HCT116 (cell line): ENCODE data around the gene FGF11. TPM values are rescaled to one million over a fixed set of nuclear protein-coding genes. Genes with fewer than 3 reads are reported as not detected.

ENCODE experiments used
- ATAC-seq: fragments of 200-7000 bp; cut with Tn5 transposase; 2 replicates; pipeline ENCODE4 v1.9.1; 2020; ENCODE audit warnings: mild to moderate bottlenecking, moderate library complexity
- BruUV-seq: library from RNA; stranded (reverse); fragments of 400-500 nt; replicated peaks from 2 replicates; lab custom pipeline; 2021; lab: Mats Ljungman, UMichigan
- CTCF ChIA-PET: fragments of 300-600 bp; sonication (Branson Sonifier 250); formaldehyde crosslinking; loops from one replicate; lab custom pipeline; 2021; ENCODE audit warnings: antibody characterized with exemption; lab: Charles Lee
- POLR2A ChIA-PET: fragments of 300-600, 350-600 bp; sonication (Branson Sonifier 250); formaldehyde crosslinking; loops from one replicate; lab custom pipeline; 2021; ENCODE audit warnings: antibody characterized with exemption; lab: Charles Lee
- RAD21 ChIA-PET, 2 experiments: fragments of 300-600 bp; sonication (Branson Sonifier 250); formaldehyde crosslinking; loops; one replicate each; lab custom pipeline; 2023; ENCODE audit warnings: low total read pairs in 2 of 2; ENCODE audit not compliant: uncharacterized antibody in 2 of 2, unreplicated experiment in 2 of 2, low non-redundant PET in 1 of 2; lab: Charles Lee
- DNase-seq: peaks from one replicate; pipeline ENCODE4 v3.0.0-alpha.2; 2010; ENCODE audit warnings: low read depth, low spot score
- H2AFZ ChIP-seq: fragments of 200-600 bp; shearing (Covaris generic), sonication (generic); 2 replicates; pipeline ENCODE4 v1.6.1; 2017; ENCODE audit warnings: low read depth, mixed run types, mixed read lengths, antibody characterized with exemption, low read length; ENCODE audit not compliant: poor library complexity, severe bottlenecking
- H3K27ac ChIP-seq: 2 replicates; pipeline ENCODE4 v1.5.1; 2012; ENCODE audit warnings: low read depth, low read length
- H3K27me3 ChIP-seq: fragments of 200-600 bp; sonication (generic); 2 replicates; pipeline ENCODE4 v1.6.1; 2016; ENCODE audit warnings: mixed run types, low read length, mixed read lengths; ENCODE audit not compliant: insufficient read depth
- H3K36me3 ChIP-seq, 2 experiments: fragments of 200-500 bp in 1 of 2; fragments of 200-600 bp in 1 of 2; sonication (Bioruptor generic) in 1 of 2; sonication (generic) in 1 of 2; 2 replicates each; pipeline versions ENCODE4 v1.5.1 to v1.6.1; 2014 to 2016; ENCODE audit warnings: low read length in 2 of 2, inconsistent platforms in 1 of 2, mixed read lengths in 1 of 2, mixed run types in 1 of 2; ENCODE audit not compliant: insufficient read depth in 2 of 2, control insufficient read depth in 1 of 2
- H3K4me1 ChIP-seq, 2 experiments: fragments of 200-600 bp in 1 of 2; sonication (generic) in 1 of 2; 2 replicates each; pipeline versions ENCODE4 v1.5.1 to v1.6.1; 2012 to 2017; ENCODE audit warnings: low read length in 2 of 2, inconsistent platforms in 1 of 2, mild to moderate bottlenecking in 1 of 2, mixed read lengths in 1 of 2, mixed run types in 1 of 2, moderate library complexity in 1 of 2; ENCODE audit not compliant: insufficient read depth in 2 of 2, control insufficient read depth in 1 of 2
- H3K4me2 ChIP-seq: fragments of 200-600 bp; sonication (generic); 2 replicates; pipeline ENCODE4 v1.6.1; 2017; ENCODE audit warnings: mixed run types, low read length, mixed read lengths
- H3K4me3 ChIP-seq, 2 experiments: fragments of 200-600 bp in 1 of 2; sonication (generic) in 1 of 2; replicated peaks in 1 of 2; 2 replicates each; pipeline ENCODE4 v1.5.1; 2011 to 2016; ENCODE audit warnings: low read length in 2 of 2, control low read depth in 1 of 2, low read depth in 1 of 2, mild to moderate bottlenecking in 1 of 2, mixed read lengths in 1 of 2, mixed run types in 1 of 2
- H3K79me2 ChIP-seq: fragments of 200-600 bp; sonication (generic); 2 replicates; pipeline ENCODE4 v1.6.1; 2017; ENCODE audit warnings: mild to moderate bottlenecking, mixed run types, low read length, moderate library complexity, mixed read lengths; ENCODE audit not compliant: insufficient read depth
- H3K9ac ChIP-seq: fragments of 200-600 bp; sonication (generic); 2 replicates; pipeline ENCODE4 v1.6.1; 2016; ENCODE audit warnings: low read length, mixed read lengths
- H3K9me2 ChIP-seq: fragments of 200-600 bp; sonication (generic), shearing (Covaris generic); 2 replicates; pipeline ENCODE4 v1.6.1; 2017; ENCODE audit warnings: mixed run types, mild to moderate bottlenecking, moderate library complexity; ENCODE audit not compliant: insufficient read depth
- H3K9me3 ChIP-seq, 2 experiments: fragments of 200-500 bp in 1 of 2; fragments of 200-600 bp in 1 of 2; sonication (Bioruptor generic) in 1 of 2; sonication (generic) in 1 of 2; 2 replicates each; pipeline ENCODE4 v1.6.1; 2014 to 2017; ENCODE audit warnings: low read length in 2 of 2, mixed read lengths in 2 of 2, inconsistent platforms in 1 of 2, low read depth in 1 of 2, mild to moderate bottlenecking in 1 of 2, mixed run types in 1 of 2, moderate library complexity in 1 of 2; ENCODE audit not compliant: control insufficient read depth in 1 of 2, insufficient read depth in 1 of 2
- H4K20me1 ChIP-seq: fragments of 200-600 bp; sonication (generic), shearing (Covaris generic); 2 replicates; pipeline ENCODE4 v1.6.1; 2017; ENCODE audit warnings: mixed run types, mild to moderate bottlenecking, moderate library complexity; ENCODE audit not compliant: insufficient read depth
- CBX3 ChIP-seq: IDR thresholded peaks from 2 replicates; pipeline ENCODE4 v1.6.1; 2012; ENCODE audit warnings: low read depth
- JUND ChIP-seq: IDR thresholded peaks from 2 replicates; pipeline ENCODE4 v1.6.1; 2012
- POLR2A ChIP-seq: IDR thresholded peaks from 2 replicates; pipeline ENCODE4 v1.7.0; 2011; ENCODE audit warnings: borderline replicate concordance; ENCODE audit not compliant: insufficient read depth, insufficient read length; ENCODE audit errors: extremely low read depth
- POLR2AphosphoS5 ChIP-seq: IDR thresholded peaks from 2 replicates; pipeline ENCODE4 v1.6.1; 2011; ENCODE audit warnings: mild to moderate bottlenecking, low read depth, low read length, moderate library complexity
- SP1 ChIP-seq: IDR thresholded peaks from 2 replicates; pipeline ENCODE4 v1.6.1; 2012; ENCODE audit warnings: low read depth
- TCF7L2 ChIP-seq: IDR thresholded peaks from 2 replicates; pipeline ENCODE4 v1.7.0; 2011; ENCODE audit warnings: borderline replicate concordance, inconsistent platforms; ENCODE audit not compliant: insufficient read depth, insufficient read length; ENCODE audit errors: extremely low read depth
- ZFX ChIP-seq: fragments of 450-650 bp; IDR thresholded peaks from 2 replicates; pipeline ENCODE4 v1.6.1; 2017
- intact Hi-C: fragments of 100-400 bp; cut with micrococcal nuclease; formaldehyde crosslinking; loops from 2 replicates; pipeline ENCODE4 v1.10.0; 2022
- total RNA-seq: library from RNA; stranded (reverse); gene quantifications from one replicate; pipeline ENCODE4 v1.2.1, GENCODE V29; 2021; ENCODE audit not compliant: unreplicated experiment
- TF ChIP-seq, protein P1 (sequence below): IDR thresholded peaks from 2 replicates; pipeline ENCODE4 v1.6.1; 2012
- TF ChIP-seq, protein P2 (sequence below), 3 experiments: fragments of 200-600 bp in 1 of 3; sonication (generic) in 1 of 3; IDR thresholded peaks in 2 of 3; conservative IDR thresholded peaks in 1 of 3; 2 replicates each; pipeline ENCODE4 v1.5.1; 2012 to 2017; ENCODE audit warnings: low read depth in 2 of 3, low read length in 2 of 3, antibody characterized with exemption in 1 of 3, borderline replicate concordance in 1 of 3, control low read depth in 1 of 3, mild to moderate bottlenecking in 1 of 3, mixed read lengths in 1 of 3, mixed run types in 1 of 3, moderate library complexity in 1 of 3; ENCODE audit not compliant: insufficient read depth in 1 of 3

Gene FGF11
- total RNA-seq, 1 experiment from 2014 or later = 6.1 TPM

DNA sequence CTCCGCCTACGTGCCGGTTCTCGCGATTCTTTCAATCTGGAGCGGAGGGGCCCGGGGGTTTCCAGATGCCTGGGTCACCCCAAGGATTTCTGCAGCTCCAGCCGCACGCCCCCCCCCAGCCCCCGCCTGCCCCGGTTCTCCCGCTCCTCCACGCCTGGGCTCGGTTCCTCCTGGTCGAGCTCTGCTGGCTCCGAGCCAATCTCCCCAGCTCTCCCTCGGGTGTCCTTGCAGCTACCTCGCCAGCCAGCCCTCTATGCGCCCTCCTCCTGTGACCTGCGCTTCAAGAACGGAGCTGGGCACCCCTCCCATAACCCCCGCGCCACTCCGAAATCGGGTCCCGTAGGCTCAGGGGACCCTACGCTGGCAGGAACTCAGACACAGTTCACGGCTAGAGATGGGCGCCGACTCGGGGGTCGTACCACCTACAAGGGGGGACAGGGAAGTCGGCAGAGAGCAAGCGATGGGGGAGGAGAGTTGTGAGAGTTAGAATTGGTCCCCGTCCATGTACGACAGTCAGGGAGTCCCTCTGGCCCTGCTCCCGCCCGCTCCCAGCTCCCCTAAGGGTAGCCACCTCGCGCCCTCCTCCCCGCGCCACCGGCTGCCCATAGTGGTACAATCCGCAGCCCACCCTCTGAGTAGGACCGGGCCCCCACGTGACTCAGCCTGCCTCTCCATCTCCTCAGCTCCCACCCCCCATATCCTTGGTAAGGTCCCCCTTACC is 961 bp downstream of the FGF11 start:
- H3K79me2 ChIP-seq = no peaks in the 10 kb centered on the region
- H3K9me2 ChIP-seq = no peaks in the 10 kb centered on the region
- no peak overlapping the region for H3K4me2 ChIP-seq
- POLR2A ChIA-PET = interaction anchor here (0.6 kb wide), 1 partner anchor 176 kb away, joined by 3 read pairs; no protein-coding TSS in a partner anchor
- BruUV-seq = no TSS peak
- H4K20me1 ChIP-seq = no peaks in the 10 kb centered on the region
- H3K27ac ChIP-seq = no peak overlapping the region
- no peaks in the 10 kb centered on the region for H3K9me3 ChIP-seq
- ATAC-seq (no peak), DNase-seq (no peak)
- RAD21 ChIA-PET = no interaction called here
- H3K4me1 ChIP-seq = peaks cover 25 to 43% of the 10 kb centered on the region in 2 experiments
- H3K27me3 ChIP-seq = no peaks in the 10 kb centered on the region
- TF ChIP-seq CBX3 (no peak), TCF7L2 (no peak), ZFX (no peak), SP1 (no peak)
- H3K36me3 ChIP-seq = no peaks in the 10 kb centered on the region
- H3K4me3 ChIP-seq = no peak overlapping the region
- intact Hi-C loops = no loop called here
- no peak overlapping the region for H3K9ac ChIP-seq
- H2AFZ ChIP-seq = no peak overlapping the region
- CTCF ChIA-PET = interaction anchor here (0.5 kb wide), 1 partner anchor 159 kb away, joined by 4 read pairs; the partner anchor contains the start of gene SLC2A4

DNA sequence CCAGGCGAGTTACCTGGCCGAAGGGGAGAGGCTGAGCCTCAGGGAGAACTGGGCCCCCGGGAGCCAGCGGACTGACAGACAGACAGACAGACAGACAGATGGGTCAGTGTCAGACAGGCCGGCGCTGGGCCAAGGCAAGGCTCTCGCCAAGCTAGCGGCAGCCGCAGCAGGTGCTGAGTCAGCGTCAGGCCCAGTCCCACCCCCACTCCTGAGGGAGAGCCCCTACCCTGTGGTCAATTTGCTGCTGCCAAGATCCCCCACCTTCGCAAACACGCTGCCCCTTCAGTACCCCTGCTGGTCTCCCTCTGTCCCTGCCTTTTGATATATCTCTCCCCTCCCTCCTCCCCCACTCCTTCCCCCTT is 1.5 kb downstream of the FGF11 start:
- Histone ChIP-seq H3K27ac (no peak overlapping the region), H3K4me3 (no peak overlapping the region), H3K9ac (no peak overlapping the region), H2AFZ (no peak overlapping the region), H3K79me2 (no peaks in the 10 kb centered on the region), H3K4me2 (no peak overlapping the region), H3K27me3 (no peaks in the 10 kb centered on the region), H3K9me2 (no peaks in the 10 kb centered on the region), H3K36me3 (no peaks in the 10 kb centered on the region), H3K9me3 (no peaks in the 10 kb centered on the region), H4K20me1 (no peaks in the 10 kb centered on the region), H3K4me1 (peaks cover 27 to 43% of the 10 kb centered on the region in 2 experiments)
- ChIA-PET RAD21 (no interaction called here), POLR2A (interaction anchor here (0.6 kb wide), 1 partner anchor 286 kb away, joined by 3 read pairs; no protein-coding TSS in a partner anchor), CTCF (no interaction called here)
- TF ChIP-seq POLR2AphosphoS5 (no peak), JUND (no peak), POLR2A (no peak)
- TF ChIP-seq, protein P1, sequence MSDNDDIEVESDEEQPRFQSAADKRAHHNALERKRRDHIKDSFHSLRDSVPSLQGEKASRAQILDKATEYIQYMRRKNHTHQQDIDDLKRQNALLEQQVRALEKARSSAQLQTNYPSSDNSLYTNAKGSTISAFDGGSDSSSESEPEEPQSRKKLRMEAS = no peak
- TF ChIP-seq, protein P2, sequence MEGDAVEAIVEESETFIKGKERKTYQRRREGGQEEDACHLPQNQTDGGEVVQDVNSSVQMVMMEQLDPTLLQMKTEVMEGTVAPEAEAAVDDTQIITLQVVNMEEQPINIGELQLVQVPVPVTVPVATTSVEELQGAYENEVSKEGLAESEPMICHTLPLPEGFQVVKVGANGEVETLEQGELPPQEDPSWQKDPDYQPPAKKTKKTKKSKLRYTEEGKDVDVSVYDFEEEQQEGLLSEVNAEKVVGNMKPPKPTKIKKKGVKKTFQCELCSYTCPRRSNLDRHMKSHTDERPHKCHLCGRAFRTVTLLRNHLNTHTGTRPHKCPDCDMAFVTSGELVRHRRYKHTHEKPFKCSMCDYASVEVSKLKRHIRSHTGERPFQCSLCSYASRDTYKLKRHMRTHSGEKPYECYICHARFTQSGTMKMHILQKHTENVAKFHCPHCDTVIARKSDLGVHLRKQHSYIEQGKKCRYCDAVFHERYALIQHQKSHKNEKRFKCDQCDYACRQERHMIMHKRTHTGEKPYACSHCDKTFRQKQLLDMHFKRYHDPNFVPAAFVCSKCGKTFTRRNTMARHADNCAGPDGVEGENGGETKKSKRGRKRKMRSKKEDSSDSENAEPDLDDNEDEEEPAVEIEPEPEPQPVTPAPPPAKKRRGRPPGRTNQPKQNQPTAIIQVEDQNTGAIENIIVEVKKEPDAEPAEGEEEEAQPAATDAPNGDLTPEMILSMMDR (IDR thresholded peaks at IDR 0.05 in 2 of 3, conservative IDR thresholded peaks at IDR 0.05 in 1 of 3; ENCODE audit: borderline replicate concordance in 1 of 3, insufficient read depth in 1 of 3, low read depth in 2 of 3, low read length in 2 of 3) = no peak
- ATAC-seq = no peak
- intact Hi-C loops = no loop called here
- no peak for DNase-seq
- no TSS peak for BruUV-seq
